Stromal cell of bone marrow (primary cell): ENCODE measurements around the gene PEX13.
"Not testable (repeated sequence)": the region's sequence is repeated elsewhere in the genome, so short reads cannot be mapped to it uniquely, and the experiment has no call there.

Experiments
- DNase-seq: peaks from one replicate; pipeline ENCODE4 v3.0.0-alpha.2; 2012; ENCODE audit warnings: low read depth

PEX13 gene

DNA sequence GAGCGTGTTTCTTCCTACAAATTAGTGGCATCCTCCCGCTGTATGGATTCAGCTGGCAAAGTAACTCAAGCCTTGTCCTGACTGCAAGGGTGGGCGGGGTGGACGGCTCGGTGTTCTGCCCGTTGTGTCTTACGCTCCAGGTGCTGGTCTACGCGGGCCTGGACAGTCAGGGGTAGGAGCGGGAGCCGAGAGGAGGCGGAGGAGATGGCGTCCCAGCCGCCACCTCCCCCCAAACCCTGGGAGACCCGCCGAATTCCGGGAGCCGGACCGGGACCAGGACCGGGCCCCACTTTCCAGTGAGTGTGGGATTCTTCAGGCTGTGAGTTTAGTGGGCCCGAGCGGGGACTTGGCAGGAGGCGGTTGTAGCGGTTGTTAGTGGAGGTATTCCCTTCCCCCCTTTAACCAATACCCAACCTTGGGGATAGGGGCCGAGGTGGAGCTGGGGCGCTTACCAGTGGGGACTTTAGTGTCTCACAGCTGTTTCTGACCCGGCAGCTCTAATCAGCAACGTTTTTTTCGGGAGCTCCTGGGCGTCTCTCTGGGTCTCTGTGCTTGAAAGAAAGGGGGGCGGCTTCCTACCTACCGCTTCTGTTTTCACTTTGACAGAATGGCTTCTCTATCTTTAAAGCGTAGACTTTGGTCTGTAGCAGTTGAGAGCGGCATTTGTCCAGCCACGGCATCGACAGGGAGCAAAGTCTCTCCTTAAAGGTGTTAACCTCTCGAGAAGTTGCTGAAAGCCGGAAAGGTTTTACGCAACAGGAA lies at the start of gene PEX13, which contains the start of gene PUS10:
Gene PEX13, plus strand, starts transcription at position 165 of the 762 bp plus-strand sequence. Its CDS starts 40 bp downstream, at position 205.
Gene PUS10, minus strand, starts transcription at position 700 of the 762 bp plus-strand sequence. CDS start 6,365 bp downstream, outside the sequence.
- peak; percentile 49 for DNase-seq

DNA sequence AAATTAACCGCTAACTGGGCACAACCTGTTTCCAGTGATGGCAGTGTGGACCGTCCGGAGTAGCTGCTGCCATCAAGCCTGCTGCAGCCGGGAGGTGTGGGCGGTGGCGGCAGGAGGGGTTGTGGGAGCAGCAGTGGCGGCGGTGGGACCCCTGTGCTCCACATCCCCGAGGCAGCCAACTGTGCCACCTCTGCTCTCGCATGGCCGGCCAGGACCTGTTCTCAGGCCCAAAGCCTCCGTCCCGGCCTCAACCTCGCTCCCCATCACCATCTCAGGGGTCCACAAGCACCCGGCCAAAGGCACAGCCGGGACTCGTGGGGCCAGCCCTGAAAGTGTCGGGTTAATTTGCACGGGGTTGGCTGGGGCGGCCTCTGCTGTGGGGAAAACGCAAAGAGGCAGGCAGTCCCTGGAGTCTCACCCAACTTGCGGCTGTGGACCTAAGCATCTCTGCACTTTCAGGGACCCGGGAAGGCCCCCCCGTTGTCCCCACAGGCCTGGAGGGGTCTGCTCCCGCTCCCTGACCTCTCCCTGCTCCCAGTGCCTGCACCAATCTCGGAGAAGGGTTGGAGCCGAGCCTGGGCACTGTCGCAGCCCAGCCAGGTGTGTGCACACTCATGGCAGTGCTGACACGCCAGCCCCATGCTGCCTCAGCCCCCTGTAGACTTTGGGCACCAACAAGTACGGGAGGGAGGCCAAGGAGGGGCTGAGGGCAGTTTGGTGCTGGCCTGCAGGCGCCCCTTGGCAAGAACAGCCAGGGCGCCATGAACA lies 44.4 kb upstream of the PEX13 start:
- DNase-seq: no peak

DNA sequence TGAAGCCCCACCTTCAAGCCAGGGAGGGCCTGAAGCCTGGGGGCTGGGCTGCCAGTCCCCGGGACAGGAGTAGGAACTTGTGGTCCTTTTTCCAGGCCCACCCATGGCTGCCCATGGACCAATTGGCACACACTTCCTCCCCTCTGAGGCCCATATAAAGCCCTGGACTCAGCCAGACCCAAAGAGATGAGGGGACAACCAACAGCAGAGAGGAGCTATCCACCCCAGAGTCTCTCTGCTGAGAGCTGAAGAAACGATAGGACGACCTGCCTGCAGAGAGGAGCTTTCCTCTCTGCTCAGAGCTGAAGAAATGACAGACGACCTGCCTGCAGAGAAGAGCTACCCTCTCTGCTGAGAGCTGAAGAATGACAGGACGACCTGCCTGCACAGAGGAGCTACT lies 43.8 kb upstream of the PEX13 start:
- DNase-seq: no peak

GRCh38 chr2:60974652-60975051 lies 42.9 kb upstream of the PEX13 start:
- no peak for DNase-seq

DNA sequence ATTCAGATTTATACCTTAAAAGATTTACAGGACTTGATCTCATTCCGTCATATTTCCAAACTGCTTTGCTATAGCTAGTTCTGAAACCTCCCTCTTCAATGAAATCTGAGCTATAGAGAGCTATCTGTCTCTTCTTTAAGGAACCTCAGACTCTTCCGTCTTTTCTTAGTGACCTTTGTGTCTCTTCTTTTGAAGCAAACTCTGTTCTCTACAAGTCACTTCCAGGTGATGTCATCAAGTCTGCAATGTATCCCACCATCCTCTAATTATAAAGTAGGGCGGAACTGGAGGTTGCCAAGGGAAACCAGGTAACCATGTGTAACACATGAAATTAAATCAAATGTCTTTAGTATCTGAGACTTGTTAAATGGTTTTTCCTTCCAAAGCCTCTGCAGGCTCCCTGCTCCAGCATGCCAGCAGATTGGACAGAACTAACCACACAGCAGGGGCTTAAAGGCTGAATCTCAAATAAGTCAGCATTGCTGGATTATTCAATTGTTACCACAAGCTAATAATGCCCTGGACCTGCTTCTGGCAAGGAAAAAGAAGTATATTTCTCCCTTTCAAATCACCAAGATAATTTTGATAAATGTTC lies 41.2 kb upstream of the PEX13 start:
- no peak for DNase-seq

- DNase-seq: no peak
These were observed 40.5 kb upstream of the PEX13 start for GRCh38 chr2:60976875-60977561.

- DNase-seq: no peak
These were observed 40.0 kb upstream of the PEX13 start for GRCh38 chr2:60977562-60977895.

GRCh38 chr2:60979231-60979630 lies 38.3 kb upstream of the PEX13 start:
- no peak for DNase-seq

GRCh38 chr2:60980071-60980815 lies 37.3 kb upstream of the PEX13 start:
- no peak for DNase-seq

GRCh38 chr2:60982066-60982465 lies 35.5 kb upstream of the PEX13 start:
- not testable (repeated sequence) for DNase-seq

DNA sequence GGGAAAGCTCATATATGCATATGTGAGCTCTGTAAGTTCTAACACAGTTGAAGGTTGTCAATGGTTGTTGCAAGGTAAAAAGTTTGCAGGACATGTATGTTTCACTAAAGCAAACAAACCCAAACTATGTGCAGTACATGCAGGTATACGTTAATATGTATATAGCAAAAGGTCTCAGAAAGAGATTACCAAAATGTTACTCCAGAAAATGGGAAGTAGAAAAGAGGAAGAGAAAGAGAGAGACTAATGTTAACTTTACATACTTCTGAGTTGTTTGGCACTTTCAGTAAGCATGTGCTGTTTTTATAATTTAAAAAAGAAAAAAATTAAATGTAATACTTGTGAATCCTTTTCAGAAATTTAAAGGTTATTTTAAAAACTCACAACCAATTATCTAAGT lies 32.8 kb upstream of the PEX13 start:
- no peak for DNase-seq

DNA sequence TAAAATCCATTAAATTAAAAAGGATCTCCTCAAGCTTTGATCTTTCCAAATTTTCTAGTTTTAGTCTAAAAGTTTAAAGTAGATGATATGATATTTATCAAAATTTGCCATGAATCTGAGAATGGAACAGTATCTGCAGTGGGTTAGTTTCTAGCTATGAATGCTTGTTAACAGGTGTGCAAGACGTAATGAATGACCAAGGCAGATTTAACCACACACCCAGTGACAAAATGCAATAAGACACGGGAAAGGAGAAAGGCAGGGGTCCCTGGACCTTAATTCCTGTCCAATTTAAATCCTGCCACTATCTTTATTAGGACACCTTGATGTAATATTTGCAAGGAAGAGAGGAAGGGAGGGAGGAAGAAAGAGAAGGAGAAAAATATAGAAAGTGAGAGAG lies 30.5 kb upstream of the PEX13 start:
- no peak for DNase-seq

DNA sequence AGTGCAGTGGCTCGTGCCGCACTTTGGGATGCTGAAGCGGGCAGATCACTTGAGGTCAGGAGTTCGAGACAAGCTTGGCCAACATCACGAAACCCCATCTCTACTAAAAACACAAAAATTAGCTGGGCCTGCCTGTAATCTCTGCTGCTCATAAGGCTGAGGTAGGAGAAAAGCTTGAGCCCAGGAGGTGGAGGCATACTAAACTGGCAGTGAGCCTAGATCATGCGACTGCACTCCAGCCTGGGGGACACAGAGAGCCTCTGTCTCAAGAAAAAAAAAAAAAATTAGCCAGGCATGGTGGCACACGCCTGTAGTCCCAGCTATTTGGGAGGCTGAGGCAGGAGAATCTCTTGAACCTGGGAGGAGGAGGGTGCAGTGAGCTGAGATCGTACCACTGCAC lies 29.9 kb upstream of the PEX13 start:
- DNase-seq: not testable (repeated sequence)

DNA sequence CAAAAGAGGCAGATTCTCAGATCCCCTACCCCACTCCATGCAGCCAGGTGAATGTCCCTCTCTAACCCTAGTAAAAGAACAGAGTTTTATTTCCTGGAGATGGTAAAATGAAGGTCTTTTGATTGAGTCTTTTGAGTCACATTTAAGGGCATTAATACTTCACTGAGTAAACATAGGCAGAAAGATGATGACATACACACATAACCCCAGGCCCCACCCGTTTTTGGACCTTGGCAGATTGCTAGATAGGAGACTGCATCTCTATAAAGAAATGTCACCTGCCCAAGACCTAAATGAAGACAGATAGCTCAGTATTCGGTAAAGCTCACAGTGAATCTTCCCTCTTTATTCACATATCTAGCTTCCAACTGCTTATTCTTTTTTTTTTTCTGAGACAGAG lies 28.3 kb upstream of the PEX13 start:
- no peak for DNase-seq

- no peak for DNase-seq
These were observed 25.9 kb upstream of the PEX13 start for GRCh38 chr2:60991644-60992043.

DNA sequence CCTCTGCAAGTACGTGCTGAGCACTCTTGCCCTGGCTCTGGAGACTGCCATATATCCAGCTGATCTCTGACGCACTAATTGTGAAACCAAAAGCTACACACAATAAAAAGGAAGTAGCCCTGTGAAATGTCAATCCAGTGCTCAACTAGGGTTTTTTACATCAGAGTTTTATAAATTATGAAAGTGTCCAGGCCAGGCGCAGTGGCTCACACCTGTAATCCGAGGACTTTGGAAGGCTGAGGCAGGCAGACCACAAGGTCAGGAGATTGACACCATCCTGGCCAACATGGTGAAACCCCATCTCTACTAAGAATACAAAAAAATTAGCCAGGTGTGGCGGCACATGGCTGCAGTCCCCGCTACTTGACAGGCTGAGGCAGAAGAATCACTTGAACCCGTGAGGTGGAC lies 24.5 kb upstream of the PEX13 start:
- no peak for DNase-seq

GRCh38 chr2:60994131-60994530 lies 23.4 kb upstream of the PEX13 start:
- no peak for DNase-seq

- peak; percentile 19 for DNase-seq
These were observed 18.6 kb upstream of the PEX13 start for GRCh38 chr2:60998628-60999545.

DNA sequence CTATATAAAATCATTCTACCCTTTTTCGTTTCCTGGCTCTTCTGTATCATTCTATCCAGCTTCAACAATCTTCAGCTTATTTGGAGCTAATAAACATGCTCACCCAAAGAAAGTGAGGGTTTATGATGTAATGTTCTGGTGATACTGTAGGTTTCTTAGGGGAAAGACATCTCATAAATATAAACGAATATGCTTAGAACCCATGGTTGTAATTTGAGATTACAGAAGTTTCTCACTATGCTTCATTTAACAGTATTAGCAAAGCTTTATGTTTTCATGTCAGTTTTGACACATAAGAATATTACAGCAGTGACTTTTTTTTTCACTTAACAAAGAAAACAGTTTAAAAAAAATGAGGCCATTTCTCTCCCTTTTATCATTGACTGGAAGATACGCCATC lies 11.8 kb upstream of the PEX13 start:
- DNase-seq: no peak

DNA sequence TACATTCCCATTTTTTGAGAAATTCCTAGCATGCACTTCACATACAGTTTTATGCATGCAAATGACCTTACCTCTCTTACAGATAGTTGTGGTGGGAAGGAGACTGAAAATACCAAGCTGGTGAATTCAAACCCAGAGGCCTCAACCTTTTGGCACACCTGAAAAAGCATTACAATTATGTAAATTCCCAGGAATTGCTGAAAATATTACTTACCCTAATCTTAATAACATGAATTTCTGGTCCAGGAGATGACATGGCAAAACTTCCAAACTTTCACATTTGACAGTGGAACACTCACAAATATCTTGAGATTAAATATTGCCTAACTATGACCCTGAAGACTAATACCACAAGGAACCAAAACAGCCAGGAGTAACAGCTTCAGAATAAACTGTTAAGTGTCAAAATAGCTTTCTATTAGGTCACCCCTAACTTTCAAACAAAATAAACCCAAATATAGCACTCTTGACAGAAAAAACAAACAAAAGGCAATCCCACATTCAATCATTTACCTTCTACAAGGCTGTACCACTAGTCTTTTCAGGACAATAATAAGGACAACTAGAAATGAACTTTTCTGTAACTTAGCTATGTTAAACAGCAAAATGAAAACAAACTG lies 10.9 kb upstream of the PEX13 start:
- no peak for DNase-seq
